ENCODE results near the gene OR56B1. TPM values are rescaled to one million over a fixed set of nuclear protein-coding genes. Genes with fewer than 3 reads are reported as not detected.

Gene OR56B1
- total RNA-seq, 4 donors from 2014 or later = not detected

DNA sequence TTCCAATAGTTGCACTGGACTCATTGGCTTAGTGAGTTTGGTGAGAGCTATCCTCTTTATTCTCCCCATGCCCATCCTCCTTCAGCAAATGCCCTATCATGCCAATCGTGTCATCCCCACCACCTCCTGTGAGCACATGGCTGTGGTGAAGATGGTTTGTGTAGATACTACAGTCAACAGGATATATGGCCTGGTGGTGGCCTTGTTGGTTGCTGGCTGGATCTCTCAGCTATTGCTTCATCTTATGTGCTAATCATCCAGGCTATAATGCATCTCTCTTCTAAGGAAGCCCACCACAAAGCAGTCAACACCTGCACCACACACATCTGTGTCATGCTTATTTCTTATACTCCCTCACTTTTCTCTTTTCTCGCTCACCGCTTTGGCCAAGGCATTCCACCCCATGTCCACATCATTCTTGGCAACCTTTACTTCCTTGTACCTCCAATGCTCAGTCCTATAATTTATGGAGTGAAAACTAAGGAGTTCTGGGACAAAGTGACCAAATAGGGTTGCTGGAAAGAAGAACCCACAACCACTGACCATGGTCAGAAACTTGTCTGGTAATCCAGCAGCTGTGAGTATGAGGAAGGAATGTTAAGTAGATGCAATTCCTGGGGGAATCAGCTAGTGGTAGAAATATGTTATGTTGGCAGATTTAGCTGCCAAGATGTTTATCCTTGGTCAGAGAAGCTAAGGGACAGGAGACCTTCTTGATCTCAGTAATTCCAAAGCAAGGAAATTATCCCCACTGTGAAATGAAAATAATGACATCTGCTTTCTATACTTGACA is 16.3 kb upstream of the OR56B1 start:
- Histone ChIP-seq H3K27ac (no peak overlapping the region), H3K27me3 (no peaks in the 10 kb centered on the region), H3K36me3 (no peaks in the 10 kb centered on the region), H3K9me3 (no peaks in the 10 kb centered on the region), H3K4me3 (no peak overlapping the region), H3K4me1 (no peaks in the 10 kb centered on the region)
- no peak for DNase-seq (ENCODE audit: low spot score in 2 of 2)
- TF ChIP-seq EP300 (IDR thresholded peaks at IDR 0.05) = no peak
- no peak for TF ChIP-seq POLR2A (IDR thresholded peaks at IDR 0.05)
- TF ChIP-seq POLR2AphosphoS5 (IDR thresholded peaks at IDR 0.05) = no peak
- TF ChIP-seq, protein P1, sequence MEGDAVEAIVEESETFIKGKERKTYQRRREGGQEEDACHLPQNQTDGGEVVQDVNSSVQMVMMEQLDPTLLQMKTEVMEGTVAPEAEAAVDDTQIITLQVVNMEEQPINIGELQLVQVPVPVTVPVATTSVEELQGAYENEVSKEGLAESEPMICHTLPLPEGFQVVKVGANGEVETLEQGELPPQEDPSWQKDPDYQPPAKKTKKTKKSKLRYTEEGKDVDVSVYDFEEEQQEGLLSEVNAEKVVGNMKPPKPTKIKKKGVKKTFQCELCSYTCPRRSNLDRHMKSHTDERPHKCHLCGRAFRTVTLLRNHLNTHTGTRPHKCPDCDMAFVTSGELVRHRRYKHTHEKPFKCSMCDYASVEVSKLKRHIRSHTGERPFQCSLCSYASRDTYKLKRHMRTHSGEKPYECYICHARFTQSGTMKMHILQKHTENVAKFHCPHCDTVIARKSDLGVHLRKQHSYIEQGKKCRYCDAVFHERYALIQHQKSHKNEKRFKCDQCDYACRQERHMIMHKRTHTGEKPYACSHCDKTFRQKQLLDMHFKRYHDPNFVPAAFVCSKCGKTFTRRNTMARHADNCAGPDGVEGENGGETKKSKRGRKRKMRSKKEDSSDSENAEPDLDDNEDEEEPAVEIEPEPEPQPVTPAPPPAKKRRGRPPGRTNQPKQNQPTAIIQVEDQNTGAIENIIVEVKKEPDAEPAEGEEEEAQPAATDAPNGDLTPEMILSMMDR (IDR thresholded peaks at IDR 0.05) = no peak
- WGBS = 88% methylated on average over 3 of the region's 3 CpGs

DNA sequence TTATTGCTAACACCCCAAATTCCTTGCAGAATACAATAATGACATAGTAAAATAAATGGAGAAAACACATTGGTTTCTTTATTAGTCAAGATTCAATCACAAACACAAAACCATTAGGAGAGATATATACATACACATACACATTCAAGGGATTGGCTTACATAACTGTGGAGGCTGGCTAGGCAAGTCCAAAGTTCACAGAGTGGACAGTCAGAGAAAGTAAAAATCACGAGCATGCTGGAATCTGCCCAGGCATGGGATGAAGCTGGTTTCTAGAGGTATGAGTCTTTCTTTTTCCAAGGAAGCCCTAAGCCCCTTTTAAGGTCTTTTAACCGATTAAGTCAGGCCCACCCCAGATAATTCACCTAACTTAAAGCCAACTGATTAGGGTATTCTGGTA is 13.6 kb upstream of the OR56B1 start:
- Histone ChIP-seq H3K4me1 (no peaks in the 10 kb centered on the region), H3K27me3 (no peaks in the 10 kb centered on the region), H3K36me3 (no peaks in the 10 kb centered on the region), H3K9me3 (no peaks in the 10 kb centered on the region), H3K4me3 (no peak overlapping the region), H3K27ac (no peak overlapping the region)
- TF ChIP-seq POLR2A (IDR thresholded peaks at IDR 0.05) = no peak
- TF ChIP-seq, protein P1 (IDR thresholded peaks at IDR 0.05) = no peak
- TF ChIP-seq POLR2AphosphoS5 (IDR thresholded peaks at IDR 0.05) = no peak
- TF ChIP-seq EP300 (IDR thresholded peaks at IDR 0.05) = no peak
- WGBS = 72% methylated on average over 2 of the region's 2 CpGs
- no peak for DNase-seq (ENCODE audit: low spot score in 2 of 2)

DNA sequence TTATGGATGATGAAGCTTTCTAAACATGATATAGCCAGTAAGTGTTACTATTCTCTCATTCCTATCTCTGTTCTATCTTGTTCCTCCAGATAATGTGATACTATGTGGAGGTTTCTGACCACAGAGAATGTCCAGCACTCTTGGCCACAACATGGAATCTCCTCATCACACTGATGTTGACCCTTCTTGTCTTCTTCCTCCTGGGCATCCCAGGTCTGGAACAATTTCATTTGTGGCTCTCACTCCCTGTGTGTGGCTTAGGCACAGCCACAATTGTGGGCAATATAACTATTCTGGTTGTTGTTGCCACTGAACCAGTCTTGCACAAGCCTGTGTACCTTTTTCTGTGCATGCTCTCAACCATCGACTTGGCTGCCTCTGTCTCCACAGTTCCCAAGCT is 9.9 kb upstream of the OR56B1 start:
- Histone ChIP-seq H3K4me1 (no peaks in the 10 kb centered on the region), H3K27me3 (no peaks in the 10 kb centered on the region), H3K4me3 (no peak overlapping the region), H3K9me3 (no peaks in the 10 kb centered on the region), H3K27ac (no peak overlapping the region), H3K36me3 (no peaks in the 10 kb centered on the region)
- TF ChIP-seq POLR2AphosphoS5 (IDR thresholded peaks at IDR 0.05) (no peak), POLR2A (IDR thresholded peaks at IDR 0.05) (no peak), EP300 (IDR thresholded peaks at IDR 0.05) (no peak)
- TF ChIP-seq, protein P1 (IDR thresholded peaks at IDR 0.05) = no peak
- WGBS = 93% methylated on average over 1 of the region's 1 CpG
- no peak for DNase-seq (ENCODE audit: low spot score in 2 of 2)

DNA sequence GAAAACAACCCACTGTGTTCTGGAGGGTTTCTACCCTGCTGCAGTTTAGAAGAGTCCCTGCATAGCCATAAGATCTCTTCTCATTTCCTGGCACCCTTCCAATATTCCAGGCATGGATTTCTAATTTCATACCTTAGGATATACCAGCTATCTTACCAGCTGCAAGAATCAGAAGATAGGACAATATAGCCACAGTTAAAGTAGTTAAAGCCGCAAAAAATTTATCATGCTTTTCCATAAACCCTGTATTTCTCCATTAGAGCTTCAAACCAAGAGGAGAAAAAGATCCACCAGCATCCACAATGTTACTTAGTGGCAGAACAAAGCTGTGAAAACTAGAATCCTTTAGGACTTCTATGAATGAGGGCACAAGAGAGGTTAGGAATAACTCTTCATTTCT is 8.6 kb upstream of the OR56B1 start:
- Histone ChIP-seq H3K4me1 (no peaks in the 10 kb centered on the region), H3K4me3 (no peak overlapping the region), H3K27me3 (no peaks in the 10 kb centered on the region), H3K9me3 (no peaks in the 10 kb centered on the region), H3K27ac (no peak overlapping the region), H3K36me3 (no peaks in the 10 kb centered on the region)
- no peak for DNase-seq (ENCODE audit: low spot score in 2 of 2)
- TF ChIP-seq EP300 (IDR thresholded peaks at IDR 0.05) (no peak), POLR2A (IDR thresholded peaks at IDR 0.05) (no peak), POLR2AphosphoS5 (IDR thresholded peaks at IDR 0.05) (no peak)
- TF ChIP-seq, protein P1 (IDR thresholded peaks at IDR 0.05) = no peak
- 85% methylated on average over 1 of the region's 1 CpG for WGBS

DNA sequence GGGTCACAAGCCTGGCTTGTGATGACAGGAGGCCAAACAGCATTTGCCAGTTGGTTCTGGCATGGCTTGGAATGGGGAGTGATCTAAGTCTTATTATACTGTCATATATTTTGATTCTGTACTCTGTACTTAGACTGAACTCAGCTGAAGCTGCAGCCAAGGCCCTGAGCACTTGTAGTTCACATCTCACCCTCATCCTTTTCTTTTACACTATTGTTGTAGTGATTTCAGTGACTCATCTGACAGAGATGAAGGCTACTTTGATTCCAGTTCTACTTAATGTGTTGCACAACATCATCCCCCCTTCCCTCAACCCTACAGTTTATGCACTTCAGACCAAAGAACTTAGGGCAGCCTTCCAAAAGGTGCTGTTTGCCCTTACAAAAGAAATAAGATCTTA is 843 bp downstream of the OR56B1 start:
- Histone ChIP-seq H3K27me3 (no peaks in the 10 kb centered on the region), H3K4me3 (no peak overlapping the region), H3K4me1 (no peaks in the 10 kb centered on the region), H3K36me3 (no peaks in the 10 kb centered on the region), H3K9me3 (no peaks in the 10 kb centered on the region), H3K27ac (no peak overlapping the region)
- TF ChIP-seq EP300 (IDR thresholded peaks at IDR 0.05) (no peak), POLR2A (IDR thresholded peaks at IDR 0.05) (no peak), POLR2AphosphoS5 (IDR thresholded peaks at IDR 0.05) (no peak)
- TF ChIP-seq, protein P1 (IDR thresholded peaks at IDR 0.05) = no peak
- DNase-seq (ENCODE audit: low spot score in 2 of 2) = no peak
